Raji (cell line): ENCODE results near the gene REPS2.

ENCODE experiments used
- POLR2A ChIP-seq: IDR thresholded peaks from 2 replicates; pipeline ENCODE4 v1.6.1; 2011; ENCODE audit warnings: low read depth, low read length, control low read depth; ENCODE audit not compliant: insufficient read depth

REPS2 gene

DNA sequence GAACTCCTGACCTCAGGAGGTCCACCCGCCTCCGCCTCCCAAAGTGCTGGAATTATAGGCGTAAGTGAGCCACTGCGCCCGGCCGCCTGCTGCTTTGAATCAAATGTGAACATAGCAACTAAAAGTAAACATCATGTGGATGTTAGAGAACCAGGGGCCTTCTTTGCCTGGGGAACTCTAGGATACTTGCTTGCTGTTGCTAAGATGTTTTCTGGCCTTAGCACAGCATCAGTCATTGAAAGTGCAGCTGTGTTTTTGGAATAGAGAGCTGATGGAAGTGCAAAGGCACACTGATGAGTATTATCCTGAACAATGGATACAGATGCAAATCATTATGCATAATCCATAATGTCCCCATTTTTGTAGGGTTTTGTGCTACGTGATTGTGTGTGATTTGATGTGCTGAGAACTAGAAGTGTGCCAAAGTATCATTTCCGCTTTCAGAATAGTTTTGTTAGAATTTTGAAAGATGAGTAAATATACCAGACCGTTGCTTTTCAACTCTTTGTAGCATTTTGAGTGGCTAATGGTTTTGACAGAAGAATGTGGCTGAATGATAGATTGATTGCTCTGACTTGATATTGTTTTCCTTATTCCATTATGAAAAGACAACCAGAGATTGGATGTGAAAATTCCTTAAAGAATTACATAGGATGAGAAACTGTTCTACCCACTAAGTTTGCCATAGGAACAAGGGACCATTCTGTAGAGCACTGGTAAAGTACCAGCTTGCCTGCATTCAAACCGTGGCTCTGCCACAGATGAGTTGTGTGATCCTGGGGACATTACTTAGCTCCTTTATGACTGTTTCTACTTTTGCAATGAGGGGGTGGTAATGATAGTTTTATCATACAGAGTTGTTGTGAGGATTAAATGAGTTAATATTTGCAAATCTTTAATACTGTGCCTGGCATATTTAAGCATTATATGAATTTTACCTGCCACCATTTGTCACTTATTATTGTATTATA, 74.7 kb downstream of the REPS2 start:
- TF ChIP-seq POLR2A = no peak

DNA sequence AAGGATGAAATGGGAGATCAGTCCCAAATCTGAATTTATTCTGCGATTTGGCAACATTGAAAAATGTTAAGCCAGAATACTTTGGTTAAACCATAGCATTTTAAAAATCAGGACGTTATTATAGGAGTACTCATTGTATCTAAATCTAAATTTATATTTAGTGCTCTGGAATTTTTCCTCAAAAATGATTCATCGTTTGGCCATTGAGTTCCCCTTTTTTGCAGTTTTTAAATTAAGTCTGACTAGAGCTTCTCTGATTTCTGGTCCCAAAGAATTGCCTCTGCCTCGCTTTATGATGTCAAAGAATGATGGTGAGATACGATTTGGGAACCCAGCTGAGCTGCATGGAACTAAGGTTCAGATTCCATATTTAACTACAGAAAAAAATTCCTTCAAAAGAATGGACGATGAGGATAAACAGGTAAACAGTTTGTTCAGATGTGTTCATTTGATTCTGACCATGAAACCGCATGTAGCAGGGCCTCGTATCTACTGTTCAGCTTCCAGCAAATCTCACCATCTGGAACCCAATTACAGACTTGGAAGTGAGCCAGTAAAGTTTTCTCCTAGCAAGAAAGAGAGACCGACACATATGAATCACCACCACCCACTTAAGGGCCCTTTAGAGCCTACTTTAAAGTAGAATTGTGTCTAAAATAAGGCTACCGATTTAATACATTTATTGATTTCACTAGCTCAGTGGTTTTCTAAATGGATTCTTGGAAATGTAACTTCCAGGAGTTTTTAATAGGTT, 75.6 kb downstream of the REPS2 start:
- TF ChIP-seq POLR2A = no peak

DNA sequence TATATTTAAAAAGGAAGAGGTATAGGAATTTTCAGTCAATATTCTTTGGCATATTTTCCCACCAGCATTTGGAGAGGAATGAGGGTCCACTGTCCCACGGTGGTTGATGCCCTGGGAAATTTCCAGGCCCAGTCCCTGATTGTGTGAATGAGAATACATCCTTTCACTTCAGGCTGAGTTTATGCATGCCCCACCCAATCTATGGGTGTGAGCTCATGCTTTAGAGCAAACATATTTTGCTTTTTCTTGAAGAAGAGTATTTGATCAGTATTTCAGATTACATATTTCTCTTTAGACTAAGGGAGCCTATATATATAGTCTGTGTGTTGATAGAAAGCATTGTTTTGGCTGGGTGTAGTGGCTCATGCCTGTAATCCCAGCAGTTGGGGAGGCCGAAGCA, 77.2 kb downstream of the REPS2 start:
- no peak for TF ChIP-seq POLR2A

DNA sequence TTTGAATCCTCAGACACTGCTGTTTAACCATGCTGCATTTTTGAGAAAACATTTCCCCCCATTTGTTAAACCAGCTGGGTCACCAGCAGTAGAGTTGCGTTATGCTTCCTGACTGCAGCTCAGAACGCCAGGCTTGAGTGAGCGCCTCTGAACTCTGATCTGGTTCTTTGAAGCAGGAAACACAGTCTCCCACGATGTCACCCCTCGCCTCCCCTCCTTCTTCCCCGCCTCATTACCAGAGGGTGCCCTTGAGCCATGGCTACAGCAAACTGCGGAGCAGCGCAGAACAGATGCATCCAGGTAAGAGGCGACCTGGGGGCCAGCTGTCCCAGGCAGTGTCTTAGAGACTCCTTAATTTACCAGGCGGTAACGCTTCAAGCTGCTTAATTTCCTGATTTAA, 78.4 kb downstream of the REPS2 start:
- no peak for TF ChIP-seq POLR2A

DNA sequence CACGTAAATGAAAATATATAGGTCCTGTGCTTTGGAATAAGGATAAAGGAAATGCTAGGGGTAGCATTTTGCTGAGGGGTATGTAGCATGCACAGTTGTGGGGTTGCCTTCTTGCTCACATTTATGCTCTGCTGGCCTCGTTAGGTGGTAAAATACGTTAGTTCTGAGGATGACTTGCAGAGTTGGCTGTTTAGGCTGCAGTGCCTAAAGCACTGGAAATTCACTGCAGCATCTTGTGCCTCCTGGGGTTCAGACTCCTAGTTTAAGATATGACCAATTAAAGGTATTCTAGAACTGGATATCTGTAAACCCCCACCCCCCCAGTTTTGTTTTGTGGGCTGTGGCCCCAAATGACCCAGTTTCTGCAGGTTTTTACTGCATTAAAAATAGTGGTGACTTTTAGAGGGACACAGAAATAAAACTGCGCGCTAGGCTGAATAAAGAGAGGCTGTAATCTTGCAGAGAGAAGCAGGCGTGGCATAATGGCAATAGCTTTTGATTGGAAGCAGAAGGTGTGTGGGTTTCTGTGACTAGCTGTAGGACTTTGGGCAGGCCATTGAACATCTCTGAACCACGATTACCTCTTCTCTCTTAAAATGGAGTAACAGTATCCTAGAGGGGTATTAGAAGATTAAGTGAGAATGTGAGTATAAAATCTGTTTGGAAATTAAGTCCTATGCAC, 79.3 kb downstream of the REPS2 start:
- no peak for TF ChIP-seq POLR2A

DNA sequence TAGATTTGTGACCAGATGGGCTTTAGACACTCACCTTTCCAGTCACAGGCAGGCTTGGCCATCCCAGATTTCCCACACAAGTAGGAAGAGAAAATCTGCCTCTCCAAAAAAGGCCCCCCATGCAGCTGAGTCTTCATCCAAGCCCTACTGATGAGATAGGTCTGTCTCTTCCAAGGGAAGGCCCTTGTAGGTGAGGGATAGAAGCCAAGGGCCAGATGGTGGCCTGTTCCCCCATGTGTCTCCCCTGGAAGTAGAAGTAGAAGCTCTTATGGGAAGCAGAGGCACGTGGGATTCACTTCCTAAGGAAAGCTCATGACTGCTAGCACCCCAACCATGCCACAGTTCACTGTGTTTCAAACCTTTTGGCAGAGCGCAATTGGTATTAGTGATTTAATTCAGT, 81.5 kb downstream of the REPS2 start:
- TF ChIP-seq POLR2A = no peak

DNA sequence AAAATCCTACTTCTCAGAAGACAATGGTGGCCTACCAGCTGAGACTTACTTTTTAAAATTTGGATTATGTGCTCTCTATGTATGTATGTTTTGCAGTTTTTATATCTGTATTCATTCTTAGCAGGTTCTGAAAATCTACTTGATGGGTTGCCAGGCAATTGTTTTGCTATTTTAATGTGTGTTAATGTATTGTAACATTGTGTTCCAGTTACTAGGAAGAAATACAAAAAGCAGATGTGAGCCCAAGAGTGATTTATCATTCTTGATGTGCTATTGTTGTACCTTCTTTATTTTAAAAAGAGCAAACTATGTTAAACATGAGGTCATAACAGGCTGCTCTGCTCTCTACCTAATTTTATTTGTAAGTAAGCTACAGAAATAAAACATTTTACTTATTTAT, 81.9 kb downstream of the REPS2 start:
- TF ChIP-seq POLR2A = no peak

DNA sequence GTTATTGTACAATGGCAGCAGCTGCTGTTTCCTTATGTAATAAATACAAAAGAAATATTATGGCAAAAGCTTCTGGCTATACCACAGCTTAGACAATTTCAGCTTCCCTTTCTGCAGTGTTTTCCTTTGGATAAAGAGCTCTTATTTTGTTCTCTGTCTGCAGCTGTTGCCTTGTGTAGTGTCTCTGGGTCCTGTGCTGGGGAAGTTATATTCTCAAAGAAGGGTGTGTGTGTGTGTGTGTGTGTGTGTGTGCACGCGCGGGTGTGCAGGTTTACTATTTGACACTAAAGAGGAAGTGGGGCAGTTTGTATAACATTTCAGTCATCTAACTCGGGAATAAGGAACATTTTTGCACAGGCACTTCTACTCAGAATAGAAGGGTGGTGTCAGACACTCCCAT, 83.6 kb downstream of the REPS2 start:
- TF ChIP-seq POLR2A = no peak

DNA sequence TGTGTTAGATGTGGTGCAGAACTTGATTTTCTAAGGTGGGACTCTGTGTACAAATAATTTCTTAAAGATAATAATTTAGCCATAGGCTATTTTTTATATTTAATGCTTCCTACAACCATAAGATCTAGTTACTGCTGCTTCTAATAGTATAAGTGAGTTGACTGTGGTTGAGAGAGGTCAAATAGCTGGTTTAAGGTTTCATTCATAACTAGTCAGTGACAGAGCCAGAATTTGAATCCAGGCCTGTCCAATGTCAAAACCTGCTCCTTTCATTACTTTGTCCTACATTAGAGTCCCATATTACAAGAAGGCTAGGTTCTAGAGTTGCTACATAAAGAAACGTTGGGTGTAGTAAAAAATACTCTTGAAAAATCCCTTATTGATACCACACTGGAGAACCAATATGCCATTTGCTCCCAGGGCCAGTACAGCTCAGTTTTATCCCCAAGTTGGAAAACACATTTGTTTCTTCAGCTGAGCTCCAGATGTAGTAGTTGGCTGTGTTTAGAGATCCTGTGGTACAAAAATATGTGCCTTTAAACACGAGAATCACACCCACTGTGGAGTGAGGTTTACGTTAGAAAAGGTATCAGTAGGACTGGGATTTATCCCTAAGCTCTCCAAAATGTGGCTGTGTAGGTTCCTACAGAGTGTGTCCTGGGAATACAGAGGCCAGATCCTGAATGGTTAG, 84.3 kb downstream of the REPS2 start:
- TF ChIP-seq POLR2A = no peak

DNA sequence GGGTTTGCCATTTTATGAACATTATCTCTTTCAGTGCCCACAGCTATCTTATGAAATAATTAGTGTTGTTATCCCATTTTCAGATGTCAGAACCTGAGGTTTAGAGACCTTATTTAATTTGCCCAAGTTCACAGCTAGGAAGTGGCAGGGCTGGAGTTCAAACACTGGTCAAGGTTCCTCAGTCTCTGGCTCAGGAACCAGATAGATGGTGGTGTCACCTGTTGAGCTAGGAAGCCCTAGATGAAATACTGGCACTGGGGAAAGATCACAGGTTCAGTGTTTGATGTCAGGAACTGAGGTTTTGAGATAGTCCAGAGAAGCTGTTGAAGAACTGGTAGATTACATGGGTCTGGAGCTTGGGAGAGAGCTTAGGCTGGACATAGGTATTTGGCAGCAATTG, 85.4 kb downstream of the REPS2 start:
- no peak for TF ChIP-seq POLR2A

DNA sequence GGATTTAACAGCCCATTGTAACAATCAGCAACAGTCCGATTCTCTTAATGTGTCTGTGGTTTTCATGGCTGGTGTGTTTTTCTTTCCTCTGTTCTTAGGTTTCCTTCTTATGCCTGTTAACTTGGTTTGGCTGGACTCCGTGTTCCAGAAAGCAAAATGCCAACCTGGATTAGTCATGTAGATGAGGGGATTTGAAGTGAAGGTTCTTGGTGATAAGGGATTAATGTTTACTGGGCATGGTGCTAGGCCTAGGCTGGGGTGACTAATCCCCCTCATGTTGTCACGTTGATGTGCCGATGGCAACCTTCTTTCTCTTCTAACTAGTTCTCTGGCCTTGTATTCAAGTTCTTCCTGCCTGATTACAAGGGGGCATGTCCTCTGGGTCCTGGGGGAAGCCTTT, 85.9 kb downstream of the REPS2 start:
- TF ChIP-seq POLR2A = no peak

DNA sequence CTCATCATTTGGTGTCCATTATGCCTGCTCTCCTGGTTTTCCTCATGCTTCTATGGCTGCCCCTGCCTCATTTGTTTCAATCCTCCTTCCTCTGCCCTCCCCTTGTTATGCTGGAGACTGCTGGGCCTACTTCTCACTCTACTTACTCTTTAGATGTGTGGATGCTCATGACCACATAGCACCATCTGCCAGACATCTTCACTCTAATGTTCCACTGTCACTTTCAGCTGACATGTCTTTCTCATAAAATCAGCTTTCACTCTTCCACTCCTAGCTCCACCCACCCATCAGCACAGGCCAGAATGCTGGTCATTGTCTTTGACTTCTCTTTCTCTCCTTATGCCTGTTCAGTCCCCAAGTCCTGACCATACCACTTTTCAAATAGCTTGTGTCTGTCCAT, 86.8 kb downstream of the REPS2 start:
- TF ChIP-seq POLR2A = no peak

DNA sequence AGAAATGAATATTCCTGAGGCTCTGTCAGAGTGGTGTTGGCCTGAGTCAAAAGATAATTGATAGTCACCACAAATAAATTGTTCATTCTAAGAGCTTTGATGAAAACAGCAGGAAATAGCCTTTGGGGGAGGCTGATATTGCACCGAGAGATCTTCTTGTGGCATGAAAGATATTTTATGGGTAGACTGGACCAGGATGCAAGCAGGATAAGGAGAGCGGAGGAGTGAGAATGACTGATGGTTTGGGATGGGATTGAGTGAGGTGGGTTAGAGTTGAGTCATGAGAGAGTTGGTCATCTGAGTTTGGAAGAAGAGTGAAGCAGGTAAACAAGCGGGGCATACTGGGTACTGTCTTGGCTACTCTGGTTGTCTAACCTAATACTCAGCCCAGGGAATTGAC, 88.7 kb downstream of the REPS2 start:
- TF ChIP-seq POLR2A = no peak

DNA sequence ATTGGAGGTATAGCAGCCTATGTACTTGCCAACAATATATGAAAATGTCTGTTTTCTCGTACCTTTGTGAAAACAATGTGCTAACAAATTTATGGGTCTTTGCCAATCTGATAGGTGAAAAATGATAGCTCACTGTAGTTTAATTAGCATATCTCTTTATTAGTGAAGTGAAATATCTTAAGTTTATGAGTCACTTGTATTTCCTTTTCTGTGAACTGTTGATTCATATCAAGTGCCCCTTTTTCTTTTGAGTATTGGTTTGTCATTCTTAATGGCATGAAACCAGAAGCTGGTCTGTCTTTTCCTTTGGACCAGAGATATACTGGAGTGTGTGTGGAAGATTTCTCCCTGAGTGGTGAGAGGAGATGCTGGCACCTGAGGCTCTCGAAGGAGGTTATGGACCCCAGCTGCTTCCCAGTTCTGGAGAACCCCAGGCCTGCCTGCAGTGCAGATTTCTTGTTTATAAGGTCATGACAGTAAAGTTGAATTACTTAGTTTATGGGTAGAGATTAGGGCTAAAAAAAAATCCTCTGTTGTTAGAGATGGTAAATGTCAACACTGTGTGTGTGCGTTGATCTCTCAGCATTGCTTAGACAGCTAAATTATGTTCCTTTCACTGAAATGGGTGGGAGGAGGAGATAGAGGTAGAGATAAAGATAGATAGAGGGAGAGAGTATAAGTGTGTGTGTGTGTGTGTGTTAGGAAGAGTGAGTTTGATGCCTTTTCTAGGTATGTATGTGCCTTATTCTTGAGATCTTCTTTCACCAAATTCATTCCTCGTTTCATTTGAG, 89.9 kb downstream of the REPS2 start:
- no peak for TF ChIP-seq POLR2A
